GM23338 (cell line): ENCODE results near the gene VAV3. TPM values are rescaled to one million over a fixed set of nuclear protein-coding genes. Genes with fewer than 3 reads are reported as not detected.

Experiments
- ATAC-seq: fragments of 200-7000 bp; cut with Tn5 transposase; 3 replicates; pipeline ENCODE4 v1.9.1; 2020
- DNase-seq: peaks from one replicate; pipeline ENCODE4 v3.0.0-alpha.2; 2015; ENCODE audit warnings: low spot score
- H2AFZ ChIP-seq: fragments of 200-600 bp; sonication (generic); 2 replicates; pipeline ENCODE4 v1.8.0; 2016; ENCODE audit warnings: antibody characterized with exemption, mild to moderate bottlenecking, moderate library complexity
- H3F3A ChIP-seq: fragments of 200-600 bp; sonication (generic); replicated peaks from 2 replicates; pipeline ENCODE4 v1.8.0; 2017; ENCODE audit warnings: antibody characterized with exemption, mixed run types, low read depth
- H3K27ac ChIP-seq: fragments of 200-600 bp; sonication (generic); 2 replicates; pipeline ENCODE4 v1.6.1; 2016; ENCODE audit warnings: low read depth
- H3K27me3 ChIP-seq: fragments of 200-600 bp; sonication (generic); 2 replicates; pipeline ENCODE4 v1.8.0; 2016; ENCODE audit warnings: mild to moderate bottlenecking, mixed run types, moderate library complexity; ENCODE audit not compliant: insufficient read depth
- H3K36me3 ChIP-seq: fragments of 200-600 bp; sonication (generic); 2 replicates; pipeline ENCODE4 v1.8.0; 2016; ENCODE audit warnings: mild to moderate bottlenecking; ENCODE audit not compliant: insufficient read depth
- H3K4me1 ChIP-seq: fragments of 200-600 bp; sonication (generic); 2 replicates; pipeline ENCODE4 v1.8.0; 2016; ENCODE audit warnings: mild to moderate bottlenecking, moderate library complexity; ENCODE audit not compliant: insufficient read depth
- H3K4me2 ChIP-seq: fragments of 200-600 bp; sonication (generic); 2 replicates; pipeline ENCODE4 v1.7.1; 2017; ENCODE audit warnings: mixed run types
- H3K4me3 ChIP-seq: fragments of 200-600 bp; sonication (generic); 2 replicates; pipeline ENCODE4 v1.6.1; 2016; ENCODE audit warnings: mixed run types
- H3K79me2 ChIP-seq: fragments of 200-600 bp; sonication (generic); replicated peaks from 2 replicates; pipeline ENCODE4 v1.8.0; 2017; ENCODE audit warnings: mild to moderate bottlenecking; ENCODE audit not compliant: insufficient read depth
- H3K9me2 ChIP-seq: fragments of 200-600 bp; sonication (generic); 2 replicates; pipeline ENCODE4 v1.8.0; 2017; ENCODE audit not compliant: insufficient read depth
- H4K20me1 ChIP-seq: fragments of 200-600 bp; sonication (generic); replicated peaks from 2 replicates; pipeline ENCODE4 v1.8.0; 2017; ENCODE audit warnings: mild to moderate bottlenecking; ENCODE audit not compliant: insufficient read depth
- H3K27ac Mint-ChIP-seq: 2 replicates; pipeline ENCODE4 v1.8.0; 2020; ENCODE audit warnings: inconsistent platforms, mild to moderate bottlenecking, moderate library complexity, mixed read lengths
- H3K27me3 Mint-ChIP-seq: 3 replicates; pipeline ENCODE4 v1.8.0; 2022; ENCODE audit warnings: low read depth, mild to moderate bottlenecking, moderate library complexity, mixed read lengths, inconsistent platforms; ENCODE audit not compliant: insufficient read depth, poor library complexity
- H3K36me3 Mint-ChIP-seq: 3 replicates; pipeline ENCODE4 v1.8.0; 2021; ENCODE audit warnings: low read depth, mild to moderate bottlenecking, inconsistent platforms, moderate library complexity, mixed read lengths
- H3K4me1 Mint-ChIP-seq: 3 replicates; pipeline ENCODE4 v1.8.0; 2020; ENCODE audit warnings: mild to moderate bottlenecking, inconsistent platforms, mixed read lengths
- H3K4me3 Mint-ChIP-seq: 3 replicates; pipeline ENCODE4 v1.8.0; 2021; ENCODE audit warnings: moderate library complexity, mild to moderate bottlenecking, inconsistent platforms, mixed read lengths
- H3K9me3 Mint-ChIP-seq: 3 replicates; pipeline ENCODE4 v1.8.0; 2020; ENCODE audit warnings: moderate library complexity, mild to moderate bottlenecking, inconsistent platforms, mixed read lengths
- CREB1 ChIP-seq: fragments of 250-450 bp; sonication (Bioruptor Pico); IDR thresholded peaks from 2 replicates; pipeline ENCODE4 v1.5.0; 2020; ENCODE audit warnings: low read depth, mild to moderate bottlenecking, moderate library complexity
- EZH2 ChIP-seq: fragments of 200-600 bp; sonication (generic); IDR thresholded peaks from one replicate; pipeline ENCODE4 v1.8.0; 2017; ENCODE audit warnings: antibody characterized with exemption, mild to moderate bottlenecking, low read depth; ENCODE audit not compliant: unreplicated experiment
- EZH2phosphoT487 ChIP-seq: fragments of 200-600 bp; sonication (generic); IDR thresholded peaks from one replicate; pipeline ENCODE4 v1.8.1; 2018; ENCODE audit warnings: antibody characterized with exemption; ENCODE audit not compliant: unreplicated experiment
- JUNB ChIP-seq: IDR thresholded peaks from one replicate; pipeline ENCODE4 v1.6.1; 2016; ENCODE audit warnings: antibody characterized with exemption; ENCODE audit not compliant: unreplicated experiment
- NANOG ChIP-seq: IDR thresholded peaks from 2 replicates; pipeline ENCODE4 v1.6.1; 2016; ENCODE audit warnings: antibody characterized with exemption, borderline replicate concordance
- POLR2AphosphoS5 ChIP-seq: IDR thresholded peaks from 2 replicates; pipeline ENCODE4 v1.6.1; 2016; ENCODE audit warnings: antibody characterized with exemption, low read depth
- STAT1 ChIP-seq: IDR thresholded peaks from one replicate; pipeline ENCODE4 v1.6.1; 2016; ENCODE audit warnings: antibody characterized with exemption; ENCODE audit not compliant: unreplicated experiment
- polyA plus RNA-seq: library from polyadenylated mRNA; unstranded; fragments of >200 nt; fragmentation: Nextera tagmentation; extraction: Ambion mirVana; gene quantifications from 2 replicates; pipeline ENCODE4 v1.2.1, GENCODE V29; 2016
- total RNA-seq: library from RNA; depleted of rRNA; stranded (reverse); fragments of >200 nt; shearing (Covaris generic); gene quantifications from 2 replicates; pipeline ENCODE4 v1.2.3, GENCODE V29; 2014
- TF ChIP-seq, protein P1 (sequence below): IDR thresholded peaks from 2 replicates; pipeline ENCODE4 v1.6.1; 2016; ENCODE audit warnings: antibody characterized with exemption
- TF ChIP-seq, protein P2 (sequence below), 2 experiments: fragments of 200-600 bp in 1 of 2; sonication (generic) in 1 of 2; conservative IDR thresholded peaks; 2 replicates each; pipeline versions ENCODE4 v1.5.1 to v1.6.1; 2016 to 2017; ENCODE audit warnings: antibody characterized with exemption in 2 of 2, low read depth in 2 of 2, mild to moderate bottlenecking in 2 of 2, moderate library complexity in 1 of 2
- TF ChIP-seq, protein P3 (sequence below): fragments of 250-450 bp; sonication (Bioruptor Pico); IDR thresholded peaks from 2 replicates; pipeline ENCODE4 v1.5.0; 2020; ENCODE audit warnings: mild to moderate bottlenecking, moderate library complexity
- TF ChIP-seq, protein P4 (sequence below): IDR thresholded peaks from one replicate; pipeline ENCODE4 v1.6.1; 2018; ENCODE audit warnings: antibody characterized with exemption; ENCODE audit not compliant: unreplicated experiment

VAV3 gene
- total and polyA plus RNA-seq, 2 experiments from 2014 or later = 3.0 to 11.3 TPM

- Mint-ChIP-seq H3K9me3 (no peaks in the 10 kb centered on the region; the same call in 2 of the 3 replicates), H3K27me3 (peaks cover 2% of the 10 kb centered on the region), H3K27ac (no peak overlapping the region), H3K4me1 (peaks cover 4% of the 10 kb centered on the region; the same call in 2 of the 3 replicates), H3K36me3 (no peaks in the 10 kb centered on the region; the same call in 2 of the 3 replicates), H3K4me3 (no peak overlapping the region)
- H3F3A ChIP-seq = no peaks in the 10 kb centered on the region
- H3K79me2 ChIP-seq = no peaks in the 10 kb centered on the region
- no peak for ATAC-seq
- DNase-seq = no peak
- no peak overlapping the region for H3K27ac ChIP-seq
- H3K27me3 ChIP-seq = no peaks in the 10 kb centered on the region
- no peak overlapping the region for H3K4me2 ChIP-seq
- H3K9me2 ChIP-seq = 0 out of 2 replicates have a peak, but pooled peaks cover 8% of the 10 kb centered on the region
- H4K20me1 ChIP-seq = no peaks in the 10 kb centered on the region
- no peak overlapping the region for H3K4me3 ChIP-seq
- H2AFZ ChIP-seq = no peak overlapping the region
- TF ChIP-seq EZH2 (no peak), CREB1 (CRISPR knock-in tag) (no peak), EZH2phosphoT487 (no peak), NANOG (no peak), POLR2AphosphoS5 (no peak), JUNB (no peak), STAT1 (no peak)
- TF ChIP-seq, protein P1, sequence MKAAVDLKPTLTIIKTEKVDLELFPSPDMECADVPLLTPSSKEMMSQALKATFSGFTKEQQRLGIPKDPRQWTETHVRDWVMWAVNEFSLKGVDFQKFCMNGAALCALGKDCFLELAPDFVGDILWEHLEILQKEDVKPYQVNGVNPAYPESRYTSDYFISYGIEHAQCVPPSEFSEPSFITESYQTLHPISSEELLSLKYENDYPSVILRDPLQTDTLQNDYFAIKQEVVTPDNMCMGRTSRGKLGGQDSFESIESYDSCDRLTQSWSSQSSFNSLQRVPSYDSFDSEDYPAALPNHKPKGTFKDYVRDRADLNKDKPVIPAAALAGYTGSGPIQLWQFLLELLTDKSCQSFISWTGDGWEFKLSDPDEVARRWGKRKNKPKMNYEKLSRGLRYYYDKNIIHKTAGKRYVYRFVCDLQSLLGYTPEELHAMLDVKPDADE = no peak
- TF ChIP-seq, protein P2, sequence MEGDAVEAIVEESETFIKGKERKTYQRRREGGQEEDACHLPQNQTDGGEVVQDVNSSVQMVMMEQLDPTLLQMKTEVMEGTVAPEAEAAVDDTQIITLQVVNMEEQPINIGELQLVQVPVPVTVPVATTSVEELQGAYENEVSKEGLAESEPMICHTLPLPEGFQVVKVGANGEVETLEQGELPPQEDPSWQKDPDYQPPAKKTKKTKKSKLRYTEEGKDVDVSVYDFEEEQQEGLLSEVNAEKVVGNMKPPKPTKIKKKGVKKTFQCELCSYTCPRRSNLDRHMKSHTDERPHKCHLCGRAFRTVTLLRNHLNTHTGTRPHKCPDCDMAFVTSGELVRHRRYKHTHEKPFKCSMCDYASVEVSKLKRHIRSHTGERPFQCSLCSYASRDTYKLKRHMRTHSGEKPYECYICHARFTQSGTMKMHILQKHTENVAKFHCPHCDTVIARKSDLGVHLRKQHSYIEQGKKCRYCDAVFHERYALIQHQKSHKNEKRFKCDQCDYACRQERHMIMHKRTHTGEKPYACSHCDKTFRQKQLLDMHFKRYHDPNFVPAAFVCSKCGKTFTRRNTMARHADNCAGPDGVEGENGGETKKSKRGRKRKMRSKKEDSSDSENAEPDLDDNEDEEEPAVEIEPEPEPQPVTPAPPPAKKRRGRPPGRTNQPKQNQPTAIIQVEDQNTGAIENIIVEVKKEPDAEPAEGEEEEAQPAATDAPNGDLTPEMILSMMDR (conservative IDR thresholded peaks at IDR 0.05; ENCODE audit: low read depth in 2 of 2) = no peak
- TF ChIP-seq, protein P3, sequence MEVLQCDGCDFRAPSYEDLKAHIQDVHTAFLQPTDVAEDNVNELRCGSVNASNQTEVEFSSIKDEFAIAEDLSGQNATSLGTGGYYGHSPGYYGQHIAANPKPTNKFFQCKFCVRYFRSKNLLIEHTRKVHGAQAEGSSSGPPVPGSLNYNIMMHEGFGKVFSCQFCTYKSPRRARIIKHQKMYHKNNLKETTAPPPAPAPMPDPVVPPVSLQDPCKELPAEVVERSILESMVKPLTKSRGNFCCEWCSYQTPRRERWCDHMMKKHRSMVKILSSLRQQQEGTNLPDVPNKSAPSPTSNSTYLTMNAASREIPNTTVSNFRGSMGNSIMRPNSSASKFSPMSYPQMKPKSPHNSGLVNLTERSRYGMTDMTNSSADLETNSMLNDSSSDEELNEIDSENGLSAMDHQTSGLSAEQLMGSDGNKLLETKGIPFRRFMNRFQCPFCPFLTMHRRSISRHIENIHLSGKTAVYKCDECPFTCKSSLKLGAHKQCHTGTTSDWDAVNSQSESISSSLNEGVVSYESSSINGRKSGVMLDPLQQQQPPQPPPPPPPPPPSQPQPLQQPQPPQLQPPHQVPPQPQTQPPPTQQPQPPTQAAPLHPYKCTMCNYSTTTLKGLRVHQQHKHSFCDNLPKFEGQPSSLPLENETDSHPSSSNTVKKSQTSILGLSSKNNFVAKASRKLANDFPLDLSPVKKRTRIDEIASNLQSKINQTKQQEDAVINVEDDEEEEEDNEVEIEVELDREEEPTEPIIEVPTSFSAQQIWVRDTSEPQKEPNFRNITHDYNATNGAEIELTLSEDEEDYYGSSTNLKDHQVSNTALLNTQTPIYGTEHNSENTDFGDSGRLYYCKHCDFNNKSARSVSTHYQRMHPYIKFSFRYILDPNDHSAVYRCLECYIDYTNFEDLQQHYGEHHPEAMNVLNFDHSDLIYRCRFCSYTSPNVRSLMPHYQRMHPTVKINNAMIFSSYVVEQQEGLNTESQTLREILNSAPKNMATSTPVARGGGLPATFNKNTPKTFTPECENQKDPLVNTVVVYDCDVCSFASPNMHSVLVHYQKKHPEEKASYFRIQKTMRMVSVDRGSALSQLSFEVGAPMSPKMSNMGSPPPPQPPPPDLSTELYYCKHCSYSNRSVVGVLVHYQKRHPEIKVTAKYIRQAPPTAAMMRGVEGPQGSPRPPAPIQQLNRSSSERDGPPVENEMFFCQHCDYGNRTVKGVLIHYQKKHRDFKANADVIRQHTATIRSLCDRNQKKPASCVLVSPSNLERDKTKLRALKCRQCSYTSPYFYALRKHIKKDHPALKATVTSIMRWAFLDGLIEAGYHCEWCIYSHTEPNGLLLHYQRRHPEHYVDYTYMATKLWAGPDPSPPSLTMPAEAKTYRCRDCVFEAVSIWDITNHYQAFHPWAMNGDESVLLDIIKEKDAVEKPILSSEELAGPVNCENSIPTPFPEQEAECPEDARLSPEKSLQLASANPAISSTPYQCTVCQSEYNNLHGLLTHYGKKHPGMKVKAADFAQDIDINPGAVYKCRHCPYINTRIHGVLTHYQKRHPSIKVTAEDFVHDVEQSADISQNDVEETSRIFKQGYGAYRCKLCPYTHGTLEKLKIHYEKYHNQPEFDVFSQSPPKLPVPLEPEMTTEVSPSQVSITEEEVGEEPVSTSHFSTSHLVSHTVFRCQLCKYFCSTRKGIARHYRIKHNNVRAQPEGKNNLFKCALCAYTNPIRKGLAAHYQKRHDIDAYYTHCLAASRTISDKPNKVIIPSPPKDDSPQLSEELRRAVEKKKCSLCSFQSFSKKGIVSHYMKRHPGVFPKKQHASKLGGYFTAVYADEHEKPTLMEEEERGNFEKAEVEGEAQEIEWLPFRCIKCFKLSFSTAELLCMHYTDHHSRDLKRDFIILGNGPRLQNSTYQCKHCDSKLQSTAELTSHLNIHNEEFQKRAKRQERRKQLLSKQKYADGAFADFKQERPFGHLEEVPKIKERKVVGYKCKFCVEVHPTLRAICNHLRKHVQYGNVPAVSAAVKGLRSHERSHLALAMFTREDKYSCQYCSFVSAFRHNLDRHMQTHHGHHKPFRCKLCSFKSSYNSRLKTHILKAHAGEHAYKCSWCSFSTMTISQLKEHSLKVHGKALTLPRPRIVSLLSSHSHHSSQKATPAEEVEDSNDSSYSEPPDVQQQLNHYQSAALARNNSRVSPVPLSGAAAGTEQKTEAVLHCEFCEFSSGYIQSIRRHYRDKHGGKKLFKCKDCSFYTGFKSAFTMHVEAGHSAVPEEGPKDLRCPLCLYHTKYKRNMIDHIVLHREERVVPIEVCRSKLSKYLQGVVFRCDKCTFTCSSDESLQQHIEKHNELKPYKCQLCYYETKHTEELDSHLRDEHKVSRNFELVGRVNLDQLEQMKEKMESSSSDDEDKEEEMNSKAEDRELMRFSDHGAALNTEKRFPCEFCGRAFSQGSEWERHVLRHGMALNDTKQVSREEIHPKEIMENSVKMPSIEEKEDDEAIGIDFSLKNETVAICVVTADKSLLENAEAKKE = no peak
- TF ChIP-seq, protein P4, sequence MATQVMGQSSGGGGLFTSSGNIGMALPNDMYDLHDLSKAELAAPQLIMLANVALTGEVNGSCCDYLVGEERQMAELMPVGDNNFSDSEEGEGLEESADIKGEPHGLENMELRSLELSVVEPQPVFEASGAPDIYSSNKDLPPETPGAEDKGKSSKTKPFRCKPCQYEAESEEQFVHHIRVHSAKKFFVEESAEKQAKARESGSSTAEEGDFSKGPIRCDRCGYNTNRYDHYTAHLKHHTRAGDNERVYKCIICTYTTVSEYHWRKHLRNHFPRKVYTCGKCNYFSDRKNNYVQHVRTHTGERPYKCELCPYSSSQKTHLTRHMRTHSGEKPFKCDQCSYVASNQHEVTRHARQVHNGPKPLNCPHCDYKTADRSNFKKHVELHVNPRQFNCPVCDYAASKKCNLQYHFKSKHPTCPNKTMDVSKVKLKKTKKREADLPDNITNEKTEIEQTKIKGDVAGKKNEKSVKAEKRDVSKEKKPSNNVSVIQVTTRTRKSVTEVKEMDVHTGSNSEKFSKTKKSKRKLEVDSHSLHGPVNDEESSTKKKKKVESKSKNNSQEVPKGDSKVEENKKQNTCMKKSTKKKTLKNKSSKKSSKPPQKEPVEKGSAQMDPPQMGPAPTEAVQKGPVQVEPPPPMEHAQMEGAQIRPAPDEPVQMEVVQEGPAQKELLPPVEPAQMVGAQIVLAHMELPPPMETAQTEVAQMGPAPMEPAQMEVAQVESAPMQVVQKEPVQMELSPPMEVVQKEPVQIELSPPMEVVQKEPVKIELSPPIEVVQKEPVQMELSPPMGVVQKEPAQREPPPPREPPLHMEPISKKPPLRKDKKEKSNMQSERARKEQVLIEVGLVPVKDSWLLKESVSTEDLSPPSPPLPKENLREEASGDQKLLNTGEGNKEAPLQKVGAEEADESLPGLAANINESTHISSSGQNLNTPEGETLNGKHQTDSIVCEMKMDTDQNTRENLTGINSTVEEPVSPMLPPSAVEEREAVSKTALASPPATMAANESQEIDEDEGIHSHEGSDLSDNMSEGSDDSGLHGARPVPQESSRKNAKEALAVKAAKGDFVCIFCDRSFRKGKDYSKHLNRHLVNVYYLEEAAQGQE = no peak
- H3K36me3 ChIP-seq = no peaks in the 10 kb centered on the region
- H3K4me1 ChIP-seq = no peaks in the 10 kb centered on the region; the same call in 1 of the 2 replicates
Observed at GRCh38 chr1:107698161-107698560, 266.8 kb downstream of the VAV3 start.
